Testis (tissue), 3 donors: ENCODE results near the gene EPHX1. TPM values are rescaled to one million over a fixed set of nuclear protein-coding genes. Genes with fewer than 3 reads are reported as not detected.
A peak's percentile ranks its signal among the peaks of the same experiment; 100 is the strongest.

Experiments
- DNase-seq: peaks from one replicate; pipeline ENCODE4 v3.0.0-alpha.2; 2019
- H3K27ac ChIP-seq, 2 donors: fragments of 200-600 bp; sonication (generic); one replicate each; pipeline ENCODE4 v1.5.1; 2019
- H3K27me3 ChIP-seq: fragments of 200-600 bp; sonication (generic); one replicate; pipeline ENCODE4 v1.5.1; 2019
- H3K36me3 ChIP-seq: fragments of 200-600 bp; sonication (generic); one replicate; pipeline ENCODE4 v1.5.1; 2017; ENCODE audit warnings: low read depth; ENCODE audit errors: missing control alignments
- H3K4me1 ChIP-seq: fragments of 200-600 bp; sonication (generic); one replicate; pipeline ENCODE4 v1.5.1; 2019
- H3K4me3 ChIP-seq, 2 donors: fragments of 200-600 bp; sonication (generic); one replicate each; pipeline ENCODE4 v1.5.1; 2017 to 2019
- H3K9me3 ChIP-seq: fragments of 200-600 bp; sonication (generic); one replicate; pipeline ENCODE4 v1.5.1; 2017
- POLR2A ChIP-seq: fragments of 450-650 bp; IDR thresholded peaks from one replicate; pipeline ENCODE4 v1.6.1; 2017; ENCODE audit warnings: antibody characterized with exemption, mild to moderate bottlenecking, moderate library complexity
- WGBS, 2 donors: methylation state at CpG; one replicate each; pipeline ENCODE4 v1.1.5; 2018; 5-methylcytosine and 5-hydroxymethylcytosine counted together
- intact Hi-C: fragments of 100-400 bp; cut with DNase I; formaldehyde crosslinking; loops from one replicate; pipeline ENCODE4 v1.15.1; 2023; ENCODE audit warnings: low total_unique reads
- polyA plus RNA-seq: library from polyadenylated mRNA; stranded (reverse); fragments of 350-450 nt; fragmentation: Illumina TruSeq; extraction: RNeasy Lipid Tissue Mini Kit (QIAGEN cat#74804); gene quantifications from one replicate; pipeline ENCODE4 v1.2.3, GENCODE V29; 2014; ENCODE audit warnings: low read depth, low replicate concordance; ENCODE audit not compliant: insufficient read depth
- total RNA-seq, 2 donors: library from RNA; depleted of rRNA; stranded (reverse); fragments of >200 nt; gene quantifications; one replicate each; pipeline ENCODE4 v1.2.3, GENCODE V29; 2016
- TF ChIP-seq, protein P1 (sequence below), 3 experiments: fragments of 450-650 bp in 2 of 3; fragments of 200-600 bp in 1 of 3; sonication (generic) in 1 of 3; IDR thresholded peaks; one replicate each; pipeline ENCODE4 v1.5.1; 2016 to 2019; ENCODE audit warnings: antibody characterized with exemption in 3 of 3, mild to moderate bottlenecking in 2 of 3, moderate library complexity in 1 of 3

Gene EPHX1
- total and polyA plus RNA-seq, 3 donors from 2014 or later, result 145 to 173 (median 161) TPM

DNA sequence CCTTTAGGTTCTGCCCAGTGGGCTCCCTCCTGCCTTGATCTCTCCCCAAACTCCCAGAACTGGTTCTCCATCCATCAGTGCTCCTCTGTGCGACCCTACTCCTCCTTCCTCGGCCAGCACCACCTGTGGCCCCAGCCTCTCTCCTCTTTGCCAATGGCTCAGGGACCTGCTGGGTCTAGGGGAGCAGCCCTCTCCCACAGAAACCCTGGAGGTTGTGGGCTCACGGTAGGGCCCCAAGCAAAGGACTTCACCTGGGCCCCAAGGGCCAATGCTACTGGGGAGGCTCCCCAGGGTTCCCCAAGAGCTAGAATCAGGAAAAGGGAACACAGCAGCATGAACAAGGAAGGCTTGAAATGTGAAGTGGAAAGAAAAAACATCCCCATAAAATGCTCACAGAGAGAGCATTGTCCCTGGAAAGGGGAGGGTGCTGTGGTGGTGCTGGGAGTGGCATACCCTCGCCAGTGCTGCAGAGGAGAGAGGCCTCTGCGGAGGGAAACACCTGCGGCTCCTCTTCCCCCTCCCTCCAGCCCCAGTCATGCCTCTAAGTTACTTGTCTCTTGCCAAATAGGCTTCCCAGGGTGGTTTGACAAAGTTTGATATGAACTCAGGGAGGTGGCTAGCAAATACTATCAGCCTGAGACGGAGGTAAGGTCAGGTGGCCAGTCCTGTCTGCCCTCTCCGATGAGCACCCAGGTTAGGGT is 69.7 kb downstream of the EPHX1 start:
- no peaks in the 10 kb centered on the region for H3K9me3 ChIP-seq
- H3K4me1 ChIP-seq, result peaks cover 40% of the 10 kb centered on the region
- H3K27ac ChIP-seq, result peak overlapping the region in 1 of 2 donors; percentile 45
- no peak for DNase-seq
- TF ChIP-seq, protein P1, sequence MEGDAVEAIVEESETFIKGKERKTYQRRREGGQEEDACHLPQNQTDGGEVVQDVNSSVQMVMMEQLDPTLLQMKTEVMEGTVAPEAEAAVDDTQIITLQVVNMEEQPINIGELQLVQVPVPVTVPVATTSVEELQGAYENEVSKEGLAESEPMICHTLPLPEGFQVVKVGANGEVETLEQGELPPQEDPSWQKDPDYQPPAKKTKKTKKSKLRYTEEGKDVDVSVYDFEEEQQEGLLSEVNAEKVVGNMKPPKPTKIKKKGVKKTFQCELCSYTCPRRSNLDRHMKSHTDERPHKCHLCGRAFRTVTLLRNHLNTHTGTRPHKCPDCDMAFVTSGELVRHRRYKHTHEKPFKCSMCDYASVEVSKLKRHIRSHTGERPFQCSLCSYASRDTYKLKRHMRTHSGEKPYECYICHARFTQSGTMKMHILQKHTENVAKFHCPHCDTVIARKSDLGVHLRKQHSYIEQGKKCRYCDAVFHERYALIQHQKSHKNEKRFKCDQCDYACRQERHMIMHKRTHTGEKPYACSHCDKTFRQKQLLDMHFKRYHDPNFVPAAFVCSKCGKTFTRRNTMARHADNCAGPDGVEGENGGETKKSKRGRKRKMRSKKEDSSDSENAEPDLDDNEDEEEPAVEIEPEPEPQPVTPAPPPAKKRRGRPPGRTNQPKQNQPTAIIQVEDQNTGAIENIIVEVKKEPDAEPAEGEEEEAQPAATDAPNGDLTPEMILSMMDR (IDR thresholded peaks at IDR 0.05), result no peak
- TF ChIP-seq POLR2A, result no peak
- H3K27me3 ChIP-seq, result no peaks in the 10 kb centered on the region
- H3K4me3 ChIP-seq, result no peak overlapping the region
- intact Hi-C loops, result no loop called here
- H3K36me3 ChIP-seq, result no peaks in the 10 kb centered on the region
- WGBS, 2 donors, result 60 to 74% methylated on average over 8 of the region's 8 CpGs

DNA sequence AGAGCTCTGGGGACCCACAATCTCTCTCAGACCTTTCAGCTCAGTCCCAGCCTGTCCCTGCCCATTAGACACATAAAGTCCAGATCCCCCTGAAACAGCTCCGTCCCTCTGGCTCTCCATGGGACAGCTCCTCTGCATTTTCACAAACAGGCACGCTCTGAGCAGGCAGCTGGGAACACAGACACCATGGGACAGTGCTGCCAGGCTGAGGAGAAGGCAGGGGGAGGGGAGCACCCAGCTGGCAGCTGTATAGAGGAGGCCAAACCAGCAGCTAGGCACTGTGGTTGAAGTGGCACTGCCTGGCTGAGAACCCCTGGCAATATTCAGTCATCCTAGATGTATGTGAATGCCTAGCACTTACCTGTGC is 70.3 kb downstream of the EPHX1 start:
- H3K4me1 ChIP-seq, result peaks cover 40% of the 10 kb centered on the region
- DNase-seq, result no peak
- no peak overlapping the region for H3K4me3 ChIP-seq
- no peaks in the 10 kb centered on the region for H3K27me3 ChIP-seq
- 37 to 80% methylated on average over 2 of the region's 2 CpGs for WGBS, 2 donors
- no peak for TF ChIP-seq POLR2A
- TF ChIP-seq, protein P1 (IDR thresholded peaks at IDR 0.05), result no peak
- intact Hi-C loops, result no loop called here
- H3K9me3 ChIP-seq, result no peaks in the 10 kb centered on the region
- H3K27ac ChIP-seq, result peak overlapping the region in 1 of 2 donors; percentile 45
- H3K36me3 ChIP-seq, result no peaks in the 10 kb centered on the region

DNA sequence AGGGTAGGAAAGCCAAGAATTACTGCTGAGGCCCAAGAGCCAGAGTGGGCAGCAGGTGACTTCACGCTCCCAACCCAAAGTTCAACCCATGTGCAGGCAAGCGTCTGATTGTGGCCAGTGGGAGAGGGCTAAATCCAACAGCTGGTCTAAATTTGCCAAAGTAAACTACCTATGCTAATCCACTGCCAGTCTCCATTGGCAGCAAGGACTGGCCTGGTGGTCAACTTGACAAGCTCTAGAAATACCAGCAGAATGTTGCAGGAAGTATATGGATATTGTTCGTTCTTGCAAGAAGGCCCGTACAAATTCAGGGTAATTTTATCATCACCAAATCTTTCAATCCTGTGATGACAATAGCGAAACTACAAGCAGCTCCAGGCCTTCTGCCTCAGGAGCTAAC is 70.7 kb downstream of the EPHX1 start:
- intact Hi-C loops, result no loop called here
- Histone ChIP-seq H3K4me3 (no peak overlapping the region), H3K9me3 (no peaks in the 10 kb centered on the region), H3K27ac (peak overlapping the region in 1 of 2 donors; percentile 87), H3K4me1 (peaks cover 40% of the 10 kb centered on the region), H3K27me3 (no peaks in the 10 kb centered on the region), H3K36me3 (no peaks in the 10 kb centered on the region)
- no peak for DNase-seq
- 70 to 75% methylated on average over 4 to 5 of the region's 5 CpGs for WGBS, 2 donors
- no peak for TF ChIP-seq POLR2A
- TF ChIP-seq, protein P1 (IDR thresholded peaks at IDR 0.05), result no peak

DNA sequence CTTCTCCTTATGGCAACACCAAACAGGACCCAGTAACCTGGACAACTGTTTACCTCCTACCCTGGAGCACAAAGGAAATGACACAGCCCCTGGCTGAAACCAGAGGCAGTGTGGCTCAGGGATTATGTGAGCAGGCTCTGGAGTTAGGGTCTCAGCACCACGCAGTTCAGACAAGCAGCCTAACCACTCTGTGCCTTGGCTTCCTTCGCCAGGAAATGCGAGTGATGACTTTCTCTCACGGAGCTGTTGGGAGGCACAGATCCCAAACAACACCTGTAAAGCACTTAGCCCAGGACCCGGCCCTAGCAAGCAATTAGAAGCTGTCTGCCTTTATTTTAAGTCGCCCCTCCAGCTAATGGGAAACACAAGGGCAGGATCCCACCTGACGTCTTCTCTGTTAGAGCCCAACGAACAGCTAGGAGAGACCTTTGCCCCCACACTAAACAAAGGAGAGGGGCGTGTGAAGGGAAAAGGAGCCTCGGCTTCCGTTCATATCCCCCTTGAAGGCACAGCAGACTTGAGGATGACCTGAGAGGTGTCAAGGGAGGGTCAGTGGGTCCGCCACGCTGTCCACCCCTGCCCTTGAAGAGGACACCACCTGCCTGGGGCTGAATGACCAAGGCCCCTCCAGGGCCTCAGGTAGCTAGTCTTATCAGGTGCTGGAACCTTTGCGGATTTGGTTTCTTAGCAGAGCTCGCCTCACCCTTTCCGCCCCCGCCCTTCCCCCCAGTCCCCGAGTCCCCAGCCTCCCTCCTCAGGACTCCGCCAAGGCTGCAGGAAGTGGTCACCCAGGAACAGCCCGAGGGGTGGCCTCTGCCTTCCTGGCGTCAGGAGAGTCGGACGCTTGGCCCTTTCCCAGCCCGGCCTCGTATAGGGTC is 71.4 kb downstream of the EPHX1 start:
- 13% methylated on average over 11 to 24 of the region's 25 CpGs for WGBS, 2 donors
- no peaks in the 10 kb centered on the region for H3K27me3 ChIP-seq
- DNase-seq, result peak; percentile 32
- H3K4me1 ChIP-seq, result peaks cover 40% of the 10 kb centered on the region
- TF ChIP-seq, protein P1 (IDR thresholded peaks at IDR 0.05), result no peak
- no peak for TF ChIP-seq POLR2A
- H3K9me3 ChIP-seq, result no peaks in the 10 kb centered on the region
- H3K4me3 ChIP-seq, result peak overlapping the region; percentile 90 to 94
- H3K27ac ChIP-seq, result peak overlapping the region; percentile 74 to 87
- intact Hi-C loops, result no loop called here
- no peaks in the 10 kb centered on the region for H3K36me3 ChIP-seq
